ENCODE measurements around the gene CYP1B1. TPM values are rescaled to one million over a fixed set of nuclear protein-coding genes. Genes with fewer than 3 reads are reported as not detected.
A peak's percentile ranks its signal among the peaks of the same experiment; 100 is the strongest.
"Not testable (repeated sequence)": the region's sequence is repeated elsewhere in the genome, so short reads cannot be mapped to it uniquely, and the experiment has no call there.

Gene CYP1B1
- polyA plus RNA-seq, 3 donors: 63.2 to 250 (median 162) TPM

DNA sequence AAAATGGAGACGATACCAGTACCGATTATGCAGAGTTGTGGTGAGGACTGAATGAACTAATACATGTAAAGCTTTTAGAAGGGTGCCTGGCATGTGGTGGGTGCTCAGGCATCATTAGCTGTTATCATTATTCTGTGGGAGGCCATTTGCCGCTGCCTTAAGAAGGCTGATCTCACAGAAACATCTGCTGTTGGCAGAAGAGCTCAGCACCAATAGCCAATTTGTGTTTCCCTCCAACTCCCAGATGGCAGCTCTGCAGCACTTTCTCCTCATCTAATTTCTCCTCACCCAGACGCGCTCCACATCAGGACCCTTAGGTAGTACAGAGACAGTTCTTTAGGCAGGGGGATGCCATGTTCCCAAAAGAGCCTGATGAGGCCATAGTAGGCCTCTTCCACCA, 15.8 kb upstream of the CYP1B1 start:
- TF ChIP-seq, protein P1, sequence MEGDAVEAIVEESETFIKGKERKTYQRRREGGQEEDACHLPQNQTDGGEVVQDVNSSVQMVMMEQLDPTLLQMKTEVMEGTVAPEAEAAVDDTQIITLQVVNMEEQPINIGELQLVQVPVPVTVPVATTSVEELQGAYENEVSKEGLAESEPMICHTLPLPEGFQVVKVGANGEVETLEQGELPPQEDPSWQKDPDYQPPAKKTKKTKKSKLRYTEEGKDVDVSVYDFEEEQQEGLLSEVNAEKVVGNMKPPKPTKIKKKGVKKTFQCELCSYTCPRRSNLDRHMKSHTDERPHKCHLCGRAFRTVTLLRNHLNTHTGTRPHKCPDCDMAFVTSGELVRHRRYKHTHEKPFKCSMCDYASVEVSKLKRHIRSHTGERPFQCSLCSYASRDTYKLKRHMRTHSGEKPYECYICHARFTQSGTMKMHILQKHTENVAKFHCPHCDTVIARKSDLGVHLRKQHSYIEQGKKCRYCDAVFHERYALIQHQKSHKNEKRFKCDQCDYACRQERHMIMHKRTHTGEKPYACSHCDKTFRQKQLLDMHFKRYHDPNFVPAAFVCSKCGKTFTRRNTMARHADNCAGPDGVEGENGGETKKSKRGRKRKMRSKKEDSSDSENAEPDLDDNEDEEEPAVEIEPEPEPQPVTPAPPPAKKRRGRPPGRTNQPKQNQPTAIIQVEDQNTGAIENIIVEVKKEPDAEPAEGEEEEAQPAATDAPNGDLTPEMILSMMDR (IDR thresholded peaks at IDR 0.05): no peak
- DNase-seq: no peak
- Mint-ChIP-seq H3K9me3 (peaks cover 0 to 4% (median 3%) of the 10 kb centered on the region in 7 donors), H3K4me3 (peak overlapping the region in 1 of 2 donors; percentile 77), H3K27ac (peak overlapping the region in 3 of 7 donors; percentile 26 to 65 (median 41)), H3K4me1 (peaks cover 53% of the 10 kb centered on the region), H3K27me3 (ENCODE audit: low read depth in 3 of 3) (peaks cover 20 to 29% (median 23%) of the 10 kb centered on the region in 3 donors), H3K36me3 (peaks cover 6 to 14% of the 10 kb centered on the region in 2 donors)
- 100% methylated on average over 4 of the region's 5 CpGs for WGBS (ENCODE audit: insufficient coverage)
- peak overlapping the region in 1 of 2 donors; percentile 71 for H3K27ac ChIP-seq (ENCODE audit: low read depth in 1 of 2, low read length in 2 of 2)
- intact Hi-C loops (cut with micrococcal nuclease): no loop called here
- H3K4me1 ChIP-seq (ENCODE audit: control insufficient read depth in 1 of 2, insufficient read depth in 2 of 2, low read length in 2 of 2): peaks cover 43 to 56% of the 10 kb centered on the region in 2 donors
- H3K9ac ChIP-seq (ENCODE audit: insufficient read depth, low read length, poor library complexity, severe bottlenecking): no peak overlapping the region
- H2AFZ ChIP-seq (ENCODE audit: insufficient read depth, low read depth, low read length, poor library complexity, severe bottlenecking): no peak overlapping the region
- no peaks in the 10 kb centered on the region for H3K79me2 ChIP-seq (ENCODE audit: insufficient read depth, low read length)
- no peaks in the 10 kb centered on the region for H4K20me1 ChIP-seq (ENCODE audit: insufficient read depth, low read length)
- H3K9me3 ChIP-seq (replicated peaks in 1 of 2; ENCODE audit: control insufficient read depth in 1 of 2, insufficient read depth in 1 of 2, low read length in 2 of 2): no peaks in the 10 kb centered on the region
- no peaks in the 10 kb centered on the region for H3K36me3 ChIP-seq (replicated peaks in 1 of 2; ENCODE audit: control insufficient read depth in 1 of 2, insufficient read depth in 2 of 2, low read length in 2 of 2)
- peaks cover 0 to under 1% of the 10 kb centered on the region in 2 donors for H3K27me3 ChIP-seq (ENCODE audit: control insufficient read depth in 2 of 2, insufficient read depth in 2 of 2, low read length in 2 of 2)
- H3K4me3 ChIP-seq (replicated peaks in 1 of 3; ENCODE audit: low read depth in 2 of 3, low read length in 3 of 3): peak overlapping the region in 1 of 3 experiments; percentile 45
- peak overlapping the region; percentile 57 for H3K4me2 ChIP-seq (replicated peaks; ENCODE audit: extremely low read depth, low read length, poor library complexity, severe bottlenecking)

DNA sequence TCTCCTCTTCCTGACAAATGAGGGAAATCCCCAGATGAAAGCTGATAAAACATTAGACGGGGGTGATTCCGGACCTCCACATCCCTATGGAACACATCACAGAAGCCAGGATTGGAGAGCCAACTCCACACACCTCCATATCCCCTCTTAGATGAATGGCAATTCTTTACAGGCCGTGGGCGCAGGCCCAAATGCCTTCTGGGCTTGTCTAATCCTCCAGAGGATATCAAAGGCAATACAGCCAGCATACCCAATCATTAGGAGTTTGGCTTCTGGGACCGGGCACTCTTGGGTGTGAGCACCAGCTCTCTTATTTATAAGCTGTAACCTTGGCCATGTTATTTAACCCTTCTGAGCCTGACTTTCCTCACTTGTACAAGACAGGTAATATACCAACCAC, 15.0 kb upstream of the CYP1B1 start:
- Mint-ChIP-seq H3K4me3 (no peak overlapping the region), H3K27ac (peak overlapping the region in 1 of 7 donors; percentile 14), H3K4me1 (peaks cover 50% of the 10 kb centered on the region), H3K36me3 (peaks cover 11 to 16% of the 10 kb centered on the region in 2 donors), H3K9me3 (peaks cover 0 to 6% (median 3%) of the 10 kb centered on the region in 7 donors), H3K27me3 (ENCODE audit: low read depth in 3 of 3) (peaks cover 18 to 28% (median 25%) of the 10 kb centered on the region in 3 donors)
- Histone ChIP-seq H3K4me1 (ENCODE audit: control insufficient read depth in 1 of 2, insufficient read depth in 2 of 2, low read length in 2 of 2) (peaks cover 34 to 48% of the 10 kb centered on the region in 2 donors), H3K79me2 (ENCODE audit: insufficient read depth, low read length) (no peaks in the 10 kb centered on the region), H3K4me3 (replicated peaks in 1 of 3; ENCODE audit: low read depth in 2 of 3, low read length in 3 of 3) (no peak overlapping the region), H3K27ac (ENCODE audit: low read depth in 1 of 2, low read length in 2 of 2) (no peak overlapping the region), H3K36me3 (replicated peaks in 1 of 2; ENCODE audit: control insufficient read depth in 1 of 2, insufficient read depth in 2 of 2, low read length in 2 of 2) (no peaks in the 10 kb centered on the region), H3K9me3 (replicated peaks in 1 of 2; ENCODE audit: control insufficient read depth in 1 of 2, insufficient read depth in 1 of 2, low read length in 2 of 2) (no peaks in the 10 kb centered on the region), H2AFZ (ENCODE audit: insufficient read depth, low read depth, low read length, poor library complexity, severe bottlenecking) (no peak overlapping the region), H3K27me3 (ENCODE audit: control insufficient read depth in 2 of 2, insufficient read depth in 2 of 2, low read length in 2 of 2) (peaks cover 0 to 6% of the 10 kb centered on the region in 2 donors), H3K9ac (ENCODE audit: insufficient read depth, low read length, poor library complexity, severe bottlenecking) (no peak overlapping the region), H4K20me1 (ENCODE audit: insufficient read depth, low read length) (no peaks in the 10 kb centered on the region), H3K4me2 (replicated peaks; ENCODE audit: extremely low read depth, low read length, poor library complexity, severe bottlenecking) (no peak overlapping the region)
- WGBS (ENCODE audit: insufficient coverage): 80% methylated on average over 5 of the region's 5 CpGs
- TF ChIP-seq, protein P1 (IDR thresholded peaks at IDR 0.05): no peak
- intact Hi-C loops (cut with micrococcal nuclease): no loop called here
- DNase-seq: no peak

DNA sequence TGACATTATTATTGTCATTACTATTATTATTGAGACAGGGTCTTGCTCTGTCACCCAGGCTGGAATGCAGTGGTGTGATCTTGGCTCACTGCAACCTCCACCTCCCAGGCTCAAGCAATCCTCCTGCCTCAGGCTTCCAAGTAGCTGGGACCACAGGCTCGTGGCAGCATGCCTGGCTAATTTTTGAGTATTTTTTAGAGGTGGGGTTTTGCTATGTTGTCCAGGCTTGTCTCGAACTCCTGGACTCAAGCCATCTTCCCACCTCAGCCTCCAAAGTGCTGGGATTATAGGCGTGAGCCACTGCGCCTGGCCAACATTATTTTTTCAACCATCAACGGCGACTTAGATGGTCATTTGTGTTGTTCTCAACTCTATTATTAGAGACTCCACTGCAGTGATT, 14.3 kb upstream of the CYP1B1 start:
- H4K20me1 ChIP-seq (ENCODE audit: insufficient read depth, low read length); H3K9me3 Mint-ChIP-seq; H3K27me3 ChIP-seq (ENCODE audit: control insufficient read depth in 2 of 2, insufficient read depth in 2 of 2, low read length in 2 of 2); H3K9ac ChIP-seq (ENCODE audit: insufficient read depth, low read length, poor library complexity, severe bottlenecking); H3K27ac ChIP-seq (ENCODE audit: low read depth in 1 of 2, low read length in 2 of 2); H3K27ac Mint-ChIP-seq; H3K4me3 ChIP-seq (replicated peaks in 1 of 3; ENCODE audit: low read depth in 2 of 3, low read length in 3 of 3); H3K36me3 ChIP-seq (replicated peaks in 1 of 2; ENCODE audit: control insufficient read depth in 1 of 2, insufficient read depth in 2 of 2, low read length in 2 of 2); H3K4me3 Mint-ChIP-seq; DNase-seq; H3K9me3 ChIP-seq (replicated peaks in 1 of 2; ENCODE audit: control insufficient read depth in 1 of 2, insufficient read depth in 1 of 2, low read length in 2 of 2); intact Hi-C loops (cut with micrococcal nuclease); H3K4me2 ChIP-seq (replicated peaks; ENCODE audit: extremely low read depth, low read length, poor library complexity, severe bottlenecking); H2AFZ ChIP-seq (ENCODE audit: insufficient read depth, low read depth, low read length, poor library complexity, severe bottlenecking); H3K79me2 ChIP-seq (ENCODE audit: insufficient read depth, low read length): not testable (repeated sequence)
- WGBS (ENCODE audit: insufficient coverage): 100% methylated on average over 3 of the region's 6 CpGs
- H3K27me3 Mint-ChIP-seq (ENCODE audit: low read depth in 3 of 3): peaks cover 17 to 28% (median 24%) of the 10 kb centered on the region in 3 donors
- H3K4me1 ChIP-seq (ENCODE audit: control insufficient read depth in 1 of 2, insufficient read depth in 2 of 2, low read length in 2 of 2): peaks cover 32 to 47% of the 10 kb centered on the region in 2 donors
- H3K4me1 Mint-ChIP-seq: peaks cover 55% of the 10 kb centered on the region
- peaks cover 10 to 11% of the 10 kb centered on the region in 2 donors for H3K36me3 Mint-ChIP-seq
